OCI-LY3 (cell line): Measurements from ENCODE around the gene SCNN1G.

Experiments used
- CTCF ChIP-seq: fragments of 200-600, 300-600 bp; sonication (generic); IDR thresholded peaks from 2 replicates; pipeline ENCODE4 v1.5.1; 2014; ENCODE audit warnings: antibody characterized with exemption, low read length, low read depth
- EZH2phosphoT487 ChIP-seq: fragments of 200-600 bp; shearing (Covaris generic); IDR thresholded peaks from 2 replicates; pipeline ENCODE4 v1.6.1; 2018; ENCODE audit warnings: antibody characterized with exemption, mixed run types, low read depth

GRCh38 chr16:23202166-23202565 lies 19.6 kb downstream of the SCNN1G start:
- no peak for TF ChIP-seq CTCF
- TF ChIP-seq EZH2phosphoT487 = no peak
